GM19324 (cell line): Measurements from ENCODE around the gene PGAP1.

Experiments used
- ATAC-seq: cut with Tn5 transposase; IDR thresholded peaks from one replicate; pipeline ENCODE4 v1.9.1; 2021; ENCODE audit warnings: mild to moderate bottlenecking, moderate library complexity; ENCODE audit not compliant: unreplicated experiment, low FRiP score

Gene PGAP1

GRCh38 chr2:196899976-196900375 is 26.5 kb downstream of the PGAP1 start:
- ATAC-seq = no peak

GRCh38 chr2:196891136-196891535 is 35.4 kb downstream of the PGAP1 start:
- ATAC-seq = no peak

- no peak for ATAC-seq
Observed at GRCh38 chr2:196887431-196887830, 39.1 kb downstream of the PGAP1 start.

GRCh38 chr2:196884368-196884767 is 42.1 kb downstream of the PGAP1 start:
- no peak for ATAC-seq

- no peak for ATAC-seq
Observed at GRCh38 chr2:196876364-196876763, 50.1 kb downstream of the PGAP1 start.

- no peak for ATAC-seq
Observed at GRCh38 chr2:196875414-196875813, 51.1 kb downstream of the PGAP1 start.

GRCh38 chr2:196873511-196873910 is 53.0 kb downstream of the PGAP1 start:
- ATAC-seq = no peak

GRCh38 chr2:196854629-196855028 is 71.9 kb downstream of the PGAP1 start:
- no peak for ATAC-seq

- no peak for ATAC-seq
Observed at GRCh38 chr2:196853301-196854087, 73.0 kb downstream of the PGAP1 start.

- ATAC-seq = no peak
Observed at GRCh38 chr2:196851088-196851487, 75.4 kb downstream of the PGAP1 start.

- no peak for ATAC-seq
Observed at GRCh38 chr2:196849895-196850294, 76.6 kb downstream of the PGAP1 start.

GRCh38 chr2:196846295-196846694 is 80.2 kb downstream of the PGAP1 start:
- no peak for ATAC-seq

GRCh38 chr2:196845371-196845770 is 81.1 kb downstream of the PGAP1 start:
- no peak for ATAC-seq

- ATAC-seq = no peak
Observed at GRCh38 chr2:196840171-196840570, 86.3 kb downstream of the PGAP1 start.

- ATAC-seq = no peak
Observed at GRCh38 chr2:196839574-196839973, 86.9 kb downstream of the PGAP1 start.

GRCh38 chr2:196836440-196836839 is 90.1 kb downstream of the PGAP1 start:
- no peak for ATAC-seq

- ATAC-seq = no peak
Observed at GRCh38 chr2:196830701-196831100, 95.8 kb downstream of the PGAP1 start.

- no peak for ATAC-seq
Observed at GRCh38 chr2:196827356-196827755, 99.2 kb downstream of the PGAP1 start.

- ATAC-seq = no peak
Observed at GRCh38 chr2:196823750-196824522, 102.6 kb downstream of the PGAP1 start.

GRCh38 chr2:196821195-196821594 is 105.3 kb downstream of the PGAP1 start:
- no peak for ATAC-seq

- no peak for ATAC-seq
Observed at GRCh38 chr2:196809260-196809659, 117.2 kb downstream of the PGAP1 start, which contains the start of gene C2orf66. Gene C2orf66, minus strand, starts transcription at chr2:196809355. Its CDS starts 19 bp downstream, at chr2:196809336.
